CD4-positive, alpha-beta T cell (primary cell): ENCODE data around the gene ARMC8. TPM values are rescaled to one million over a fixed set of nuclear protein-coding genes. Genes with fewer than 3 reads are reported as not detected.

Experiments
- ATAC-seq: fragments of 200-7000 bp; cut with Tn5 transposase; one replicate; pipeline ENCODE4 v1.10.0; 2022; ENCODE audit warnings: mild to moderate bottlenecking; ENCODE audit not compliant: poor library complexity
- CTCF ChIA-PET: fragments of 350-600 bp; sonication (Branson Sonifier 250); formaldehyde crosslinking; loops from one replicate; lab custom pipeline; 2021; ENCODE audit warnings: antibody characterized with exemption, inconsistent platforms; lab: Charles Lee
- POLR2A ChIA-PET: fragments of 350-600 bp; sonication (Branson Sonifier 250); formaldehyde crosslinking; loops from one replicate; lab custom pipeline; 2021; ENCODE audit warnings: antibody characterized with exemption, inconsistent platforms; lab: Charles Lee
- DNase-seq, 14 experiments: peaks; one replicate each; pipeline ENCODE4 v3.0.0-alpha.2; 2013 to 2020; ENCODE audit warnings: mixed read lengths in 2 of 14
- H3K27ac ChIP-seq, 2 donors: one replicate each; pipeline versions ENCODE4 v1.5.1 to v1.7.0; 2013; ENCODE audit warnings: low read length in 2 of 2, low read depth in 1 of 2, mild to moderate bottlenecking in 1 of 2
- H3K27me3 ChIP-seq, 2 experiments: 1 replicate in 1 of 2; 2 replicates in 1 of 2; pipeline versions ENCODE4 v1.6.1 to v1.7.0; 2013; ENCODE audit warnings: low read length in 2 of 2, control low read depth in 1 of 2, mild to moderate bottlenecking in 1 of 2, moderate library complexity in 1 of 2; ENCODE audit not compliant: insufficient read depth in 2 of 2, control insufficient read depth in 1 of 2
- H3K36me3 ChIP-seq: one replicate; pipeline ENCODE4 v1.6.1; 2013; ENCODE audit warnings: low read length, control low read depth; ENCODE audit not compliant: insufficient read depth
- H3K4me1 ChIP-seq: one replicate; pipeline ENCODE4 v1.6.1; 2013; ENCODE audit warnings: low read length, control low read depth; ENCODE audit not compliant: insufficient read depth
- H3K4me3 ChIP-seq: one replicate; pipeline ENCODE4 v1.5.1; 2013; ENCODE audit warnings: mild to moderate bottlenecking, low read length, moderate library complexity
- H3K9me3 ChIP-seq, 2 experiments: 1 replicate in 1 of 2; 2 replicates in 1 of 2; pipeline versions ENCODE4 v1.6.1 to v1.7.0; 2013; ENCODE audit warnings: low read length in 2 of 2, mild to moderate bottlenecking in 2 of 2, control low read depth in 1 of 2, moderate library complexity in 1 of 2; ENCODE audit not compliant: control insufficient read depth in 1 of 2, insufficient read depth in 1 of 2
- H3K27ac Mint-ChIP-seq: one replicate; pipeline ENCODE4 v1.8.0; 2020; ENCODE audit warnings: mixed read lengths
- H3K27me3 Mint-ChIP-seq: one replicate; pipeline ENCODE4 v1.8.0; 2021; ENCODE audit warnings: mixed read lengths
- H3K36me3 Mint-ChIP-seq: one replicate; pipeline ENCODE4 v1.8.0; 2021; ENCODE audit warnings: low read depth, mixed read lengths
- H3K4me1 Mint-ChIP-seq: one replicate; pipeline ENCODE4 v1.8.0; 2021; ENCODE audit warnings: low read depth, mixed read lengths
- H3K4me3 Mint-ChIP-seq: one replicate; pipeline ENCODE4 v1.8.0; 2020; ENCODE audit warnings: mild to moderate bottlenecking, mixed read lengths
- H3K9me3 Mint-ChIP-seq: one replicate; pipeline ENCODE4 v1.8.0; 2020; ENCODE audit warnings: mixed read lengths
- intact Hi-C, 2 experiments: fragments of 100-400 bp; cut with DNase I in 1 of 2; cut with micrococcal nuclease in 1 of 2; formaldehyde crosslinking; loops; one replicate each; pipeline versions ENCODE4 v1.15.1 to v1.9.0; 2023 to 2025; cut with DNase I, micrococcal nuclease
- total RNA-seq, 174 experiments: library from RNA in 2 of 174; stranded (reverse) in 2 of 174; gene quantifications; one replicate each; pipeline ENCODE4 v1.2.3 and lab custom pipeline; 2021 to 2026
- TF ChIP-seq, protein P1 (sequence below): fragments of 200-600 bp; IDR thresholded peaks from one replicate; pipeline ENCODE4 v1.8.0; 2022; ENCODE audit warnings: antibody characterized with exemption, mild to moderate bottlenecking

Gene ARMC8
- total RNA-seq, 2 experiments from 2014 or later = 62.8 to 62.9 TPM

DNA sequence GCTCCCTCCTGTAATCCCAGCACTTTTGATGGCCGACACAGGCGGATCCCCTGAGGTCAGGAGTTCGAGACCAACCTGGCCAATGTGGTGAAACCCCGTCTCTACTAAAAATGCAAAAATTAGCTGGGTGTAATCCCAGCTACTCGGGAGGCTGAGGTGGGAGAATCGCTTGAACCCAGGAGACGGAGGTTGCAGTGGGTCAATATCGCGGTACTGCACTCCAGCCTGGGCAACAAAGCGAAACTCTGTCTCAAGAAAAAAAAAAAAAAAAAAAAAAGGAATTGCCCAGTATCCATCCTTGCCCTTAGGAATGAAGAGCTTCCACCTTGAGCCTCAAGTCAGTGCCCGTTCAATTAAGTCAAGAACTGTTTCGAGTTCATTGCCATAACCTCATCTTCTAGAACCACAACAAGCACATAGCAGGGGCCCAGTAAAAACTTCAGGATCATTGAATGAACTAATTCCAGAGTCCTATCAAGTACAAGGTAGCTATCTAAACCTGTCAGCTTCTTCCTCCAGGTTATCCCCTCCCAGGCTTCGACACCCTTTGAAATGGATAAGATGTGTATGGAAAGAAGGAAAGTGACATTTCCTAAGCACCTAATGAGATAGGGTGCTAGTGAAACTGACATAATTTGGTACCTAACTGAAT lies 13.2 kb upstream of the ARMC8 start:
- peaks cover 43% of the 10 kb centered on the region for H3K36me3 Mint-ChIP-seq
- intact Hi-C loops = loop anchor here in 1 of 2 experiments (2.0 kb wide), 1 partner anchor 15 kb away; no protein-coding TSS in a partner anchor

GRCh38 chr3:138174421-138175131 lies 12.5 kb upstream of the ARMC8 start, which contains the start of gene DBR1:
Gene DBR1 (minus strand): TSS chr3:138174921. CDS start chr3:138174795, 126 bp downstream.
- TF ChIP-seq, protein P1, sequence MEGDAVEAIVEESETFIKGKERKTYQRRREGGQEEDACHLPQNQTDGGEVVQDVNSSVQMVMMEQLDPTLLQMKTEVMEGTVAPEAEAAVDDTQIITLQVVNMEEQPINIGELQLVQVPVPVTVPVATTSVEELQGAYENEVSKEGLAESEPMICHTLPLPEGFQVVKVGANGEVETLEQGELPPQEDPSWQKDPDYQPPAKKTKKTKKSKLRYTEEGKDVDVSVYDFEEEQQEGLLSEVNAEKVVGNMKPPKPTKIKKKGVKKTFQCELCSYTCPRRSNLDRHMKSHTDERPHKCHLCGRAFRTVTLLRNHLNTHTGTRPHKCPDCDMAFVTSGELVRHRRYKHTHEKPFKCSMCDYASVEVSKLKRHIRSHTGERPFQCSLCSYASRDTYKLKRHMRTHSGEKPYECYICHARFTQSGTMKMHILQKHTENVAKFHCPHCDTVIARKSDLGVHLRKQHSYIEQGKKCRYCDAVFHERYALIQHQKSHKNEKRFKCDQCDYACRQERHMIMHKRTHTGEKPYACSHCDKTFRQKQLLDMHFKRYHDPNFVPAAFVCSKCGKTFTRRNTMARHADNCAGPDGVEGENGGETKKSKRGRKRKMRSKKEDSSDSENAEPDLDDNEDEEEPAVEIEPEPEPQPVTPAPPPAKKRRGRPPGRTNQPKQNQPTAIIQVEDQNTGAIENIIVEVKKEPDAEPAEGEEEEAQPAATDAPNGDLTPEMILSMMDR = no peak
- peak within 1 kb of the TSS; percentile 68 for H3K4me3 ChIP-seq
- H3K27me3 ChIP-seq = no peaks in the 10 kb centered on the region
- no peaks in the 10 kb centered on the region for H3K9me3 Mint-ChIP-seq
- DNase-seq (peak; percentile 55 to 89 (median 66)), ATAC-seq (peak; percentile 86)
- H3K27me3 Mint-ChIP-seq = no peaks in the 10 kb centered on the region
- no peaks in the 10 kb centered on the region for H3K9me3 ChIP-seq
- peaks cover 40% of the 10 kb centered on the region for H3K36me3 Mint-ChIP-seq
- H3K4me3 Mint-ChIP-seq = peak within 1 kb of the TSS; percentile 98
- CTCF ChIA-PET = interaction anchor here (0.6 kb wide), 1 partner anchor 1936 kb away, joined by 3 read pairs; no protein-coding TSS in a partner anchor
- intact Hi-C loops = loop anchor here in 1 of 2 experiments (2.0 kb wide), 1 partner anchor 14 kb away; no protein-coding TSS in a partner anchor
- H3K36me3 ChIP-seq = peaks cover 21% of the 10 kb centered on the region
- peaks cover 48% of the 10 kb centered on the region for H3K4me1 Mint-ChIP-seq
- POLR2A ChIA-PET = interaction anchor here (1.1 to 4.0 kb wide), 6 partner anchors 11 to 1214 kb away, joined by 3 to 45 read pairs (median 3); partner anchors contain the start of genes ARMC8, CEP70 and NME9
- H3K27ac Mint-ChIP-seq = peak within 1 kb of the TSS; percentile 96
- peaks cover 19% of the 10 kb centered on the region for H3K4me1 ChIP-seq
- H3K27ac ChIP-seq = peak within 1 kb of the TSS; percentile 66 to 79

More for the DNA sequence above, 13.2 kb upstream of the ARMC8 start:
- peak overlapping the region; percentile 66 to 79 for H3K27ac ChIP-seq
- ATAC-seq (peak; percentile 14), DNase-seq (no peak)
- Mint-ChIP-seq H3K9me3 (no peaks in the 10 kb centered on the region), H3K4me1 (peaks cover 48% of the 10 kb centered on the region), H3K27ac (peak overlapping the region; percentile 96), H3K27me3 (no peaks in the 10 kb centered on the region), H3K4me3 (peak overlapping the region; percentile 98)
- no peaks in the 10 kb centered on the region for H3K27me3 ChIP-seq
- H3K4me1 ChIP-seq = peaks cover 19% of the 10 kb centered on the region
- no peaks in the 10 kb centered on the region for H3K9me3 ChIP-seq
- ChIA-PET POLR2A (interaction anchor here (1.1 to 4.0 kb wide), 5 partner anchors 13 to 1215 kb away, joined by 3 to 45 read pairs (median 3); partner anchors contain the start of genes ARMC8 and CEP70), CTCF (interaction anchor here (0.6 to 1.2 kb wide), 2 partner anchors 1422 to 1935 kb away, joined by 3 read pairs; partner anchors contain the start of gene STAG1)
- TF ChIP-seq, protein P1 = no peak
- peaks cover 25% of the 10 kb centered on the region for H3K36me3 ChIP-seq
- peak overlapping the region; percentile 68 for H3K4me3 ChIP-seq

- ATAC-seq = peak; percentile 88
- Histone ChIP-seq H3K4me3 (no peak overlapping the region), H3K27ac (no peak overlapping the region), H3K27me3 (peaks cover 0 to 8% of the 10 kb centered on the region in 2 experiments), H3K36me3 (no peaks in the 10 kb centered on the region), H3K4me1 (no peaks in the 10 kb centered on the region), H3K9me3 (no peaks in the 10 kb centered on the region)
- H3K4me1 Mint-ChIP-seq = no peaks in the 10 kb centered on the region
- no peaks in the 10 kb centered on the region for H3K36me3 Mint-ChIP-seq
- H3K4me3 Mint-ChIP-seq = no peak overlapping the region
- intact Hi-C loops = loop anchor here (2.0 to 10.0 kb wide), 8 partner anchors 92 to 742 kb away; partner anchors contain the start of genes CEP70 (in 1 of the 2), MRAS (in 1 of the 2) and PIK3CB (in 1 of the 2)
- H3K27me3 Mint-ChIP-seq = peaks cover 4% of the 10 kb centered on the region
- peak in 10 of 14 experiments; percentile 4 to 67 (median 29) for DNase-seq
- ChIA-PET CTCF (interaction anchor here (1.1 kb wide), 1 partner anchor 46 kb away, joined by 3 read pairs; no protein-coding TSS in a partner anchor), POLR2A (interaction anchor here (1.0 kb wide), 1 partner anchor 1864 kb away, joined by 3 read pairs; no protein-coding TSS in a partner anchor)
- H3K9me3 Mint-ChIP-seq = no peaks in the 10 kb centered on the region
- TF ChIP-seq, protein P1 = peak; percentile 70
- H3K27ac Mint-ChIP-seq = no peak overlapping the region
Observed at GRCh38 chr3:138180375-138181029, 6.6 kb upstream of the ARMC8 start.
